ENCODE measurements around the gene SSH2. TPM values are rescaled to one million over a fixed set of nuclear protein-coding genes. Genes with fewer than 3 reads are reported as not detected.

Gene SSH2
- total RNA-seq, 2 donors from 2014 or later = 41.4 to 46.8 TPM

DNA sequence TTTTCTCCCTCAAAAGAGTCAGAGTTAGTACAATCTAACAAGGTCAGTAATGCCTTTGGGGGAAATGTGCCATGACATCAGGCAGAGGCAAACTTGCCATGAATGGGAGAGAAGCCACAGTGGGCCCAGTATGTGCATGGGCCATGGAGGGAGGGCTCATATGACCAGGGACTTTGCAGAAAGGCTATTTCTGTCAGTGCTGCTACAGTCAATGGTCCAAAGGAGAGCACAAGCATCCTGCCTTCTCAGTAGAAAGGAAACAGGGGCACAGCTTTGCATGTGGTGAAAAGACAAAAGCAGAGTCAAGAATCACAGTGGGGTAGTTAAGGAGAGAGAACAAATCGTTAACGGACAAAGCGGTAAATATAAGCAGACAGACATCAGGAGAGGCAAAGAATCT, 296.1 kb downstream of the SSH2 start:
- Mint-ChIP-seq H3K9me3 (no peaks in the 10 kb centered on the region), H3K27ac (no peak overlapping the region), H3K36me3 (ENCODE audit: insufficient read depth in 2 of 2) (peaks cover 6 to 14% of the 10 kb centered on the region in 2 donors), H3K4me3 (no peak overlapping the region), H3K27me3 (ENCODE audit: low read depth) (no peaks in the 10 kb centered on the region), H3K4me1 (ENCODE audit: low read depth) (peaks cover 31% of the 10 kb centered on the region)
- ATAC-seq (replicated peaks in 1 of 2) (no peak), DNase-seq (no peak)

DNA sequence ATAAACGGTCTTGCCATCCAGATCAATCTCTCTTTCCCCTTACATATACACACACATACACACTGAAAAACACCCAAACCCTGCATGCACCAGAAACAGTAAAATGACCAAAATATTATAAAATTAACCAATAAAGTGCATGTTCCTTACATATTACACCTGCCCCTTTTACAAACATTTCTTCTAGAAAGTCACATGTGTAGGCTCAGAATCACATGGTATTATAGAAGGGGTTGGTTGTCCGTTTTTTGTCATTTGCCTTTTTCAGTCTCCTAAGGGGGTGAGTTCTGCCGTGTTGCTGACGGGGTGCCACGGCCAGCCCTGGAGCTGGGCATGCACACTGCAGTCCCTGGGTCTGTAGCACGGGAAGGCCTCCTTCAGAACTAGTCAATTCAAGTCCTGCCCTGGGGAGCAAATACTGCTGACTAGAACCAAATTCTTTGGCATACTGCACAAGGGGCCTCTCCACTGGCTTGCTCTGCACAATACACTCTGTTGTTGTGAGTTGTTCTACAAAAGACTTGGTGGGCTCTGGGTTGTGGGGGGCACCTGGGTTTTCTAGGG, 299.3 kb downstream of the SSH2 start:
- no peaks in the 10 kb centered on the region for H3K9me3 Mint-ChIP-seq
- H3K36me3 Mint-ChIP-seq (ENCODE audit: insufficient read depth in 2 of 2) = peaks cover 6 to 14% of the 10 kb centered on the region in 2 donors
- no peaks in the 10 kb centered on the region for H3K27me3 Mint-ChIP-seq (ENCODE audit: low read depth)
- no peak overlapping the region for H3K27ac Mint-ChIP-seq
- DNase-seq = no peak
- no peak overlapping the region for H3K4me3 Mint-ChIP-seq
- peaks cover 51% of the 10 kb centered on the region for H3K4me1 Mint-ChIP-seq (ENCODE audit: low read depth)
- ATAC-seq (replicated peaks in 1 of 2) = no peak

DNA sequence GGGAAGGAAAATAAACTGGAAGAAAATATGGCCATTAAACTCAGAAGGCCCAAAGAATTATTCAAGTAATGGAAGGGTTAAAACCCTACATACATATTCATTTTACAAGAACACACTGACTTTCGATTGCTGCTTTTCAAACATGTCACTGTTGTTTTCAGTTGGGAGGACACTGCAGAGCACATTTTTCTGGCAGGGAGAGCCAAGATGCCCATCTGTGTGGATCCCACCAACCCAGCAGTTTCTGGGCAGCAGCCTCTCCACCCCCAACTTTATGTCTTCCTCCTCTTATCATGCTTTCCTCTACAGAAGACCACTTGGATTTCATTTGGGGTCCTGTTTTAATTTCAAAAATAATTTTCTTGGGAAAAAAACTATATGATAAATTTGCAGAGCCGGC, 300.2 kb downstream of the SSH2 start:
- Mint-ChIP-seq H3K9me3 (no peaks in the 10 kb centered on the region), H3K4me3 (no peak overlapping the region), H3K27me3 (ENCODE audit: low read depth) (no peaks in the 10 kb centered on the region), H3K27ac (peak overlapping the region; percentile 71), H3K4me1 (ENCODE audit: low read depth) (peaks cover 59% of the 10 kb centered on the region), H3K36me3 (ENCODE audit: insufficient read depth in 2 of 2) (peaks cover 6 to 12% of the 10 kb centered on the region in 2 donors)
- no peak for DNase-seq
- no peak for ATAC-seq (replicated peaks in 1 of 2)

DNA sequence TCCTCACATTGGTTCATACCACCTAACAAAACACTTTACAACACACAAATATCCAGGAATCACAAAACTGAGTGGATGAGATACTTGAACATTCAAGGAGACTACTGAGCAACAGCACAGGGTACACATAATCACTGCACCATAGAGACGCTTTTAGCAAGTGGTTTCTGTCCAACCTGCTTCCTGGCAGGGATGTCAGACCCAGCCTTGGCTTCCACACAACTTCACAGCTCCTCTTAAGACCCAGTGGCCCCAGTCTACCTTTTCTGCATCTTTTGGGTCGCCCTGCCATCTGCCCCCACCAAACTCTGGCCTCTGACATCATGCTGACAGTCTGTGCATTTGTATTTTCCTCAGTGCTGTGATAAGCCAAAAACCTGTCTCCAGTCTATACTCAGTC, 301.4 kb downstream of the SSH2 start:
- Mint-ChIP-seq H3K36me3 (ENCODE audit: insufficient read depth in 2 of 2) (peaks cover 4 to 6% of the 10 kb centered on the region in 2 donors), H3K27ac (peak overlapping the region; percentile 10), H3K4me3 (no peak overlapping the region), H3K9me3 (no peaks in the 10 kb centered on the region), H3K4me1 (ENCODE audit: low read depth) (peaks cover 66% of the 10 kb centered on the region), H3K27me3 (ENCODE audit: low read depth) (no peaks in the 10 kb centered on the region)
- ATAC-seq (replicated peaks in 1 of 2) (no peak), DNase-seq (no peak)

DNA sequence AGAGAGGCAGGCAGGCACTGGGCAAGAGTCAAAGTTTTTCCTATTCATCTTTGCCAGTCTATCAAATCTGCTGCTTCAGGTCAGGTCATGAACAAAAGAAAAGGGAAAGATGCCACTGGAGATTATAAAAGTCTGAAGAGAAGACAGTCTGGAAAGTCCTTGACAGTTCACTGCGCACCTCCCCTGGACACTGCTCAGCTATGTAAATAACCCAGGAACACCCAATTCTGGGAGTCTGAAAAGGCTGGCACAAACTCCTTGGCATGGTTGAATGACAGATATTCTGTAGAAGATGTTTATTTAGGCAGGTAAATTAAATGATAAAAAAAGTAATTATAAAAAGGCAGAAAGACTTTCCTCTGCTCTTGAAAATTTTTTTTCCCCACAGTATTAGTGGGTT, 302.1 kb downstream of the SSH2 start:
- DNase-seq (no peak), ATAC-seq (replicated peaks in 1 of 2) (no peak)
- H3K9me3 Mint-ChIP-seq = no peaks in the 10 kb centered on the region
- no peak overlapping the region for H3K4me3 Mint-ChIP-seq
- peaks cover 4% of the 10 kb centered on the region in 2 donors for H3K36me3 Mint-ChIP-seq (ENCODE audit: insufficient read depth in 2 of 2)
- H3K4me1 Mint-ChIP-seq (ENCODE audit: low read depth) = peaks cover 71% of the 10 kb centered on the region
- no peaks in the 10 kb centered on the region for H3K27me3 Mint-ChIP-seq (ENCODE audit: low read depth)
- peak overlapping the region; percentile 52 for H3K27ac Mint-ChIP-seq

DNA sequence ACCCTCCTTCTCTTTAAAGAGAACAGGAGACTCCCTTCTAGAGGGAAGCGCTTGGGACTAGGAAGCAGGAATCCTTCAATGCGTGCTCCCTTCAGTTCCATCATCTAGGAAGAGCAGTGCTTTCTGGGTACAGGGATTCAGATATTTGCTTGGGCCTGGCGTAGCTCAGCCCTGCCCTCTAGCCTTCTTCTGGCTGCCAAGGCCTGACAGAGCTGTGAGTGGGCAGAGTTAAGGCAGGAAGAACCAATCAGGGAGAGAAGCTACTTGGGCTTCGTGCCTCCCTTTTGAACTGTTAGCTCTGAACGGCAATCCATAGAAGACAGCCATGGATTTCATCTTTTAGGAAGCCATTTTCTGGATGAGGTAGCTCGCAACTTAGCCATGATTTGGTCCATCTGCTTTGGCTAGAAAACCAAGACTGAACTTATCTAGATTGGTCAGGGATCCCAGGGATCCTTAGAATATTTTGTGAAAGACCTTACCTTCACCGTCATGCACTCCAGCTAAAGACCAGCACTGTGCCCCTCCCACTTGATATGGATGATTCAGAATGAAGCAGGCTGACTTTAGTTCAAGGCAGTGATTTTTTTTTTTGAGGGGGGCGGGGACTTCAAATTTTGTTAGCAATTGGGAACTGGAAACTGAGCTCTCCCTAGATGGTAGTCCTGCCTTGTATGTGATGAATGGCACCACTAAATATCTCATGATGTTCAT, 304.8 kb downstream of the SSH2 start:
- ATAC-seq (replicated peaks in 1 of 2) (no peak), DNase-seq (no peak)
- Mint-ChIP-seq H3K27ac (peak overlapping the region; percentile 91), H3K36me3 (ENCODE audit: insufficient read depth in 2 of 2) (no peaks in the 10 kb centered on the region), H3K9me3 (no peaks in the 10 kb centered on the region), H3K27me3 (ENCODE audit: low read depth) (no peaks in the 10 kb centered on the region), H3K4me3 (peak overlapping the region; percentile 85 to 91), H3K4me1 (ENCODE audit: low read depth) (peaks cover 82% of the 10 kb centered on the region)

DNA sequence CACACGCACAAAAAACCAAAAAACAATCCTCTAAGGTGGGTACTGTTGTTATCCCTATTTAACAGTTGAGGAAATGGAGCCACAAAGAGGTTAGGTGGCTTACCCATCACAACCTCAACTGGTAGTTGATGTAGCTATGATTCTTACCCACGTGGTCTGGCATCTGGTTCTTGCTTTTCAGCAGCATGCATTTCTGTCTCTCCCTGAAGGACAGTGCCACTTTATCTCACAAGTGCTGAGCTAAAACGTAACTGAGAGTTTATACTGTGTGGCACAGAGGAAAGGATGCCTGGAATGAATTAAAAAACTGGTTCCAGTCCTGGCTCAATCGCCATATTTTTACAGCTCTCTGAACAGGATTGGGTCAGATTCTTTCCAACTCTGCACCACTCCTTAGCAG, 305.4 kb downstream of the SSH2 start:
- peak; percentile 47 to 56 for DNase-seq
- peak overlapping the region; percentile 85 to 91 for H3K4me3 Mint-ChIP-seq

DNA sequence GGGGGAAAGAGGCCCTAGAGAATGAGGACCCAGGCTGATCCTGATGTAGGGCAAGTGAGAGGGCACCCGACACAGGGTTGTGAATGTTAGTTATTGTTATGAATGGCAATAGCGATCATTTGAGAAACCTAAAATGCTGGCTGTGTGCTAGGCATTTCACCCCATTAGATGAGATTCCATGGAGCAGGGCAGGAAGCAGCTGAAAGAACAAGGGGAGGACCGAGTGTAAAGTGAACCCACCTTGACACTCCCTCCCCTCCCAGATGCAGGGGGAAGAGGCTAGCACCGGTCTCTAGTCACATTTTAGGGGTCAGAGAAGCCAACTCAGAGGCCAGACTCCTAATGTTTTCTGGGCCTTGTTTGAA, 306.8 kb downstream of the SSH2 start:
- DNase-seq = no peak
- peak in 1 of 2 donors; percentile 1 for ATAC-seq (replicated peaks in 1 of 2)
- no peaks in the 10 kb centered on the region for H3K27me3 Mint-ChIP-seq (ENCODE audit: low read depth)

More for the DNA sequence above, 305.4 kb downstream of the SSH2 start:
- Mint-ChIP-seq H3K36me3 (ENCODE audit: insufficient read depth in 2 of 2) (no peaks in the 10 kb centered on the region), H3K27ac (peak overlapping the region; percentile 80), H3K4me1 (ENCODE audit: low read depth) (peaks cover 76% of the 10 kb centered on the region), H3K27me3 (ENCODE audit: low read depth) (no peaks in the 10 kb centered on the region), H3K9me3 (no peaks in the 10 kb centered on the region)
- ATAC-seq (replicated peaks in 1 of 2) = peak; percentile 56 to 59

DNA sequence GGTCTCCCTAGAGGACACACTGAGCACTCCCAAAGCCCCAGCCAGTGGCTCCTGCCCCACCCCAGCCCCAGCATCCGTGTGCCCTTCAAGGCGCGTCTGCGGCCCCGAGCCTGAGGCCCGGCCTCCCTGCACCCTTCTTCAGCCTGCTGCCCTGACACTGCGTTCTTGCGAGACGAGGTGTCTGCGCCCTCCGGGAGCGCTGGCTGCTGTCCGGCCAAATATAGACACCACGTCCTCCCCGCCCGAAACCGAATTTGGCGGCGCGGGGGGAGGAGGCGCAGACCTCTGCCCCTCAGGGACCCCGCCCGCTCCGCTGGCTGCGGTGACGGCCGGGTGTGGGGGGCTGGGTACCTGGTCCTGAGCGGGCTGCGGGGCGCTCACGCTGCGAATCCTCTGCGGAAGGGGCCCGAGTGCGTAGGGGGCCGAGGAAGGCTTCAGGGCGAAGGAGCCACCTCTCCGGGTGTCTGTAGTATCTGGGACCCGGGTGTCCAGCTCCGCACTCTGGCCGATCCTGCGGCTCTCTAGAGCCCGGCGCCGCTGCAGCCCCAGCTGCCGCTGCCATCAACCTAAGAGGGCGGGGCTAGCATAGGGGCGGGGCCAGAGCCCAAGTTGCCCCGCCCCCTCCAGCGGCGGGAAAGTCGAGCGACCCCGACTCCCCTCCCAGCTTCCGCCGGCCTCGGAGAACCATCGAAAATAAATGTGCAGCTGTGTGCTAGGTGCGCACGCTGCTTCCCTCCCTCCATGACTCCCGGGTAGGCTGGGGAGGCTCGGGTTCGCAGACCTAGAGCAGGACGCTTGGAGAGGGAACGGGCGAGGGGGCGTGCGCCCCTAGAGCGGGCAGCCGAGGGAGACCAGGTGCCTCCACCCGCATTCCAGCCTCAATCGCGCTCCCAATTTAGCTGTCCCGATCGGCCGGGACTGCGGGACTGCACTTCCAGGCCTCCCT, 307.4 kb downstream of the SSH2 start, which contains the start of gene CORO6:
TSS of gene CORO6 (minus strand) at position 576 of the 946 bp plus-strand sequence. CDS start 1,491 bp downstream, outside the sequence.
- Mint-ChIP-seq H3K27ac (peak within 1 kb of the TSS; percentile 75), H3K9me3 (no peaks in the 10 kb centered on the region), H3K4me1 (ENCODE audit: low read depth) (peaks cover 60% of the 10 kb centered on the region), H3K36me3 (ENCODE audit: insufficient read depth in 2 of 2) (no peaks in the 10 kb centered on the region), H3K27me3 (ENCODE audit: low read depth) (no peaks in the 10 kb centered on the region), H3K4me3 (peak within 1 kb of the TSS; percentile 85 to 91)
- DNase-seq (peak; percentile 65 to 78), ATAC-seq (replicated peaks in 1 of 2) (peak; percentile 43 to 53)

More for the DNA sequence above, 306.8 kb downstream of the SSH2 start:
- Mint-ChIP-seq H3K27ac (peak overlapping the region; percentile 75), H3K4me3 (peak overlapping the region; percentile 85 to 91), H3K4me1 (ENCODE audit: low read depth) (peaks cover 63% of the 10 kb centered on the region), H3K9me3 (no peaks in the 10 kb centered on the region), H3K36me3 (ENCODE audit: insufficient read depth in 2 of 2) (no peaks in the 10 kb centered on the region)

DNA sequence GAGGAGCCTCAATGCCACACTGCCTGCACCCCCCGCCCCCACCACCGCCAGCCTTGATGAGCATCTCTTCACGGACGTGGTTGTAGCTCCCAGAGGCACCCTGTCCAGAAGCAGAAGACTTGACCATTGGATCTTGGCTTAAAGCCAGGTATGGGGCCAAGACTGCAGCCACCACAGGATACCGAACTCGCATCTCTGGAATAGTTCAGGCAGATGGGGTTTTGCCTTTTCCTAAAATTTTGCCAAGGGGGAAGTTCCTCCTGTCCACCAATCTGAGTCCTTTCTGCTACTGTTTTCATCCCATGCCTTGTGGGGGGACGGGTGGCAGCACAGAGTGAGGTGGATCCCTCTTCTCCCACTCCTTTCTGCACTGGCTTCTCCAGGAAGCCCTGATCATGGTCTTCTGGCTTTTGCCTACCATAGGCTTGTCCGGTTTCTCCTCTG, 308.3 kb downstream of the SSH2 start:
- Mint-ChIP-seq H3K27me3 (ENCODE audit: low read depth) (peaks cover 3% of the 10 kb centered on the region), H3K4me1 (ENCODE audit: low read depth) (peaks cover 60% of the 10 kb centered on the region), H3K27ac (no peak overlapping the region), H3K9me3 (no peaks in the 10 kb centered on the region), H3K36me3 (ENCODE audit: insufficient read depth in 2 of 2) (no peaks in the 10 kb centered on the region), H3K4me3 (peak overlapping the region; percentile 85 to 91)
- DNase-seq = no peak
- ATAC-seq (replicated peaks in 1 of 2) = no peak

DNA sequence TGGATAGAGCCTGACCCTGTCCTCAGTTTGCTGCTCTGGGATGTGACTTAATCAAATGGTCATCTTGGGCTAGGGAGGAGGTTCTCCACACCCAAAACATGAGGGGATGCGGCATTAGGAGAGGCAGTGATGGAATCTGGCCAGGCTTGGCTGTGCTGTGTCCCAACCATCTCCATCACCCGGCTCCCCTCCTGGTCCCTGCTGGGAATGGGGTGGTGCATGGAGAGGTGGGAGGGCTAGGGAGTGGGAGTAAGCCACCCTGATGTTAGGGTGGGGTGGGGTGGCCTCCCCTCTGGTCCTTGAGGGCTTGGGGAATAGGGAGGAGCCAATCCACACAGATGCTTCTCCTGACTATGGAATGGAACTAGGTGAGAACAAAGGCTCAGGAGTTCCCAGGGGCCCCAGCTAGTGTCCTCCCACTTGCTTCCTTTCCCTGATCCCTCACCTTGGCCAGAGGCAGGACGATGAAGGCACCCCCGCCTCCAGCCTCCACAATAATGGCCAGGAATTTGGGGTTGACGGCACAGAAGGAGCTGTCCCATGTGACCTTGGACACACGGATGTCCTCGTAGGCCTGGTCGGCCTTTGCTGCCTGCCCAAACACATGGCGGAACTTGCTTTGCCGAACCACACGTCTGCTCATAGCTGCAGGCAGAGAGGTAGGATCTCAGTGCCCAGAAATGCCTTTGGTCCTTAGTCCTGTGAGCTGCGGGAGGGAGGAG, 309.1 kb downstream of the SSH2 start:
- ATAC-seq (replicated peaks in 1 of 2) (no peak), DNase-seq (no peak)
- Mint-ChIP-seq H3K9me3 (no peaks in the 10 kb centered on the region), H3K27me3 (ENCODE audit: low read depth) (peaks cover 5% of the 10 kb centered on the region), H3K36me3 (ENCODE audit: insufficient read depth in 2 of 2) (no peaks in the 10 kb centered on the region), H3K4me3 (no peak overlapping the region), H3K4me1 (ENCODE audit: low read depth) (peaks cover 63% of the 10 kb centered on the region), H3K27ac (no peak overlapping the region)

DNA sequence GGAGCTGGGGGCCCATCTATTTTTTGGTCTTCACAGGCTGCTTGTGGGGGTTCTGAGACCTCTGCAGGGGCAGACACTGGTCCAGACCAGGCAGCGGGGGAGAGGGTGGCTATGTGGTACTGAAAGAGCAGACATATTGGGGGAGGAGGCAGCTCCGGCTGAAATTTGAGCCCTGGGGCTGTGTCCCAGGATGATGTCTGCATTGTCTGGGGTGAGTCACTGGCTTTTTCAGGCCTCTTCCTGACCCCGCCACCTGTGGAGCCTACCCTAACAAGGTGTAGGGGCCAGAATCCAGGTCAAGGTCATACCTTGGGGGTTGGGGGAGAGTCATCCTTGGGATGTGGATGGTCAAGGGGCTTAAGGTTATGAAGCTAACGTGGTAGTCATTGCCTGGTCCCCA, 309.8 kb downstream of the SSH2 start:
- H3K4me1 Mint-ChIP-seq (ENCODE audit: low read depth) = peaks cover 63% of the 10 kb centered on the region
- no peak for ATAC-seq (replicated peaks in 1 of 2)

More for the DNA sequence above, 309.8 kb downstream of the SSH2 start:
- Mint-ChIP-seq H3K36me3 (ENCODE audit: insufficient read depth in 2 of 2) (no peaks in the 10 kb centered on the region), H3K27me3 (ENCODE audit: low read depth) (peaks cover 5% of the 10 kb centered on the region), H3K27ac (no peak overlapping the region), H3K9me3 (no peaks in the 10 kb centered on the region), H3K4me3 (no peak overlapping the region)
- no peak for DNase-seq

All from activated T-cell treated with anti-CD3 and anti-CD28 coated beads, Interleukin-2, amount 50 U/mL, for 72 hours (primary cell).